Hepatocyte (in vitro differentiated cells): ENCODE results near the gene TUT7. TPM values are rescaled to one million over a fixed set of nuclear protein-coding genes. Genes with fewer than 3 reads are reported as not detected.
A peak's percentile ranks its signal among the peaks of the same experiment; 100 is the strongest.

Experiments used
- DNase-seq: peaks from one replicate; pipeline ENCODE4 v3.0.0-alpha.2; 2016; ENCODE audit warnings: low spot score
- H2AFZ ChIP-seq: fragments of 200-600 bp; sonication (generic); 2 replicates; pipeline ENCODE4 v1.6.0; 2016; ENCODE audit warnings: antibody characterized with exemption, mild to moderate bottlenecking
- H3K27ac ChIP-seq: fragments of 200-600 bp; sonication (generic); 2 replicates; pipeline ENCODE4 v1.5.1; 2016; ENCODE audit warnings: mild to moderate bottlenecking
- H3K27me3 ChIP-seq: fragments of 200-600 bp; sonication (generic); 2 replicates; pipeline ENCODE4 v1.6.1; 2016
- H3K36me3 ChIP-seq: fragments of 200-600 bp; sonication (generic); replicated peaks from 2 replicates; pipeline ENCODE4 v1.5.1; 2016; ENCODE audit warnings: low read depth; ENCODE audit not compliant: insufficient read depth
- H3K4me1 ChIP-seq: fragments of 200-600 bp; sonication (generic); 2 replicates; pipeline ENCODE4 v1.5.1; 2016; ENCODE audit warnings: mild to moderate bottlenecking, moderate library complexity; ENCODE audit not compliant: insufficient read depth
- H3K4me2 ChIP-seq: fragments of 200-600 bp; sonication (generic); 2 replicates; pipeline ENCODE4 v1.6.0; 2016
- H3K4me3 ChIP-seq: fragments of 200-600 bp; sonication (generic); 2 replicates; pipeline ENCODE4 v1.5.1; 2016; ENCODE audit warnings: mild to moderate bottlenecking
- H3K79me2 ChIP-seq: fragments of 200-600 bp; sonication (generic); 2 replicates; pipeline ENCODE4 v1.6.0; 2017; ENCODE audit warnings: mild to moderate bottlenecking
- H3K9me2 ChIP-seq: fragments of 200-600 bp; sonication (generic); replicated peaks from 2 replicates; pipeline ENCODE4 v1.6.0; 2017; ENCODE audit warnings: mild to moderate bottlenecking; ENCODE audit not compliant: insufficient read depth
- H3K9me3 ChIP-seq: fragments of 200-600 bp; sonication (generic); 2 replicates; pipeline ENCODE4 v1.5.1; 2016; ENCODE audit warnings: low read depth, mild to moderate bottlenecking
- H4K20me1 ChIP-seq: fragments of 200-600 bp; sonication (generic); 2 replicates; pipeline ENCODE4 v1.6.0; 2016; ENCODE audit warnings: mild to moderate bottlenecking; ENCODE audit not compliant: insufficient read depth, poor library complexity, severe bottlenecking
- EZH2 ChIP-seq: fragments of 200-600 bp; sonication (generic); IDR thresholded peaks from 2 replicates; pipeline ENCODE4 v1.6.1; 2016; ENCODE audit warnings: antibody characterized with exemption, mild to moderate bottlenecking, borderline replicate concordance
- EZH2phosphoT487 ChIP-seq: fragments of 200-600 bp; sonication (generic); IDR thresholded peaks from one replicate; pipeline ENCODE4 v1.6.1; 2018; ENCODE audit warnings: antibody characterized with exemption, mild to moderate bottlenecking, low read depth, moderate library complexity; ENCODE audit not compliant: unreplicated experiment, severe bottlenecking
- WGBS: methylation state at CpG from one replicate; pipeline ENCODE4 v1.1.6; 2016; ENCODE audit warnings: low lambda C conversion rate; ENCODE audit errors: missing lambda C conversion rate; 5-methylcytosine and 5-hydroxymethylcytosine counted together
- polyA plus RNA-seq: library from polyadenylated mRNA; unstranded; fragments of >200 nt; fragmentation: Nextera tagmentation; extraction: Ambion mirVana; gene quantifications from 2 replicates; pipeline ENCODE4 v1.2.1, GENCODE V29; 2016
- small RNA-seq: library from RNA; depleted of rRNA; stranded (forward); fragments of <200 nt; gene quantifications from one replicate; pipeline ENCODE3, GENCODE V24; 2014
- total RNA-seq: library from RNA; depleted of rRNA; stranded (reverse); fragments of >200 nt; gene quantifications from 2 replicates; pipeline ENCODE4 v1.2.3, GENCODE V29; 2014
- TF ChIP-seq, protein P1 (sequence below): fragments of 200-600 bp; sonication (generic); IDR thresholded peaks from 2 replicates; pipeline ENCODE4 v1.5.1; 2016; ENCODE audit warnings: antibody characterized with exemption, mild to moderate bottlenecking; ENCODE audit not compliant: poor library complexity

Gene TUT7
- total and polyA plus RNA-seq, 2 experiments from 2014 or later, result 21.5 to 33.1 TPM

DNA sequence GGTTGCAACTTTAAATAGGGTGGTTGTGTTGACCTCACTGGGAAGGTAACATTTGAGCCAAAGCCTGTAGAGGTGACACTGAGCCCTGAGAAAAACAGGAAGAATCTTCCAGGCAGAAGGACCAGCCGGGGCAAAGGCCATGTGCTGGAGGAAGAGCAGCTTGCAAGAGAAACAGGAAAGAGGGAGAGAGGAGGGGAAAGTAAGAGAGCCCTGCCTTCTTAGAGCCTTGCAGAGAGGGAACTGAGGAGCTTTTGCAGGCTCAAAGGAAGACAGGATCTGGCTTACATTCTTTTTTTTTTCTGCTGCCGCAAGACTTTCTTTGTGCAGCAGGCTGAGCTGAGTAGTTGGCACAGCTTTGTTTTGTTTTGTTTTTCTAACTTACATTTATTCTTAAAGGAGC, 112.1 kb downstream of the TUT7 start:
- TF ChIP-seq, protein P1, sequence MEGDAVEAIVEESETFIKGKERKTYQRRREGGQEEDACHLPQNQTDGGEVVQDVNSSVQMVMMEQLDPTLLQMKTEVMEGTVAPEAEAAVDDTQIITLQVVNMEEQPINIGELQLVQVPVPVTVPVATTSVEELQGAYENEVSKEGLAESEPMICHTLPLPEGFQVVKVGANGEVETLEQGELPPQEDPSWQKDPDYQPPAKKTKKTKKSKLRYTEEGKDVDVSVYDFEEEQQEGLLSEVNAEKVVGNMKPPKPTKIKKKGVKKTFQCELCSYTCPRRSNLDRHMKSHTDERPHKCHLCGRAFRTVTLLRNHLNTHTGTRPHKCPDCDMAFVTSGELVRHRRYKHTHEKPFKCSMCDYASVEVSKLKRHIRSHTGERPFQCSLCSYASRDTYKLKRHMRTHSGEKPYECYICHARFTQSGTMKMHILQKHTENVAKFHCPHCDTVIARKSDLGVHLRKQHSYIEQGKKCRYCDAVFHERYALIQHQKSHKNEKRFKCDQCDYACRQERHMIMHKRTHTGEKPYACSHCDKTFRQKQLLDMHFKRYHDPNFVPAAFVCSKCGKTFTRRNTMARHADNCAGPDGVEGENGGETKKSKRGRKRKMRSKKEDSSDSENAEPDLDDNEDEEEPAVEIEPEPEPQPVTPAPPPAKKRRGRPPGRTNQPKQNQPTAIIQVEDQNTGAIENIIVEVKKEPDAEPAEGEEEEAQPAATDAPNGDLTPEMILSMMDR, result no peak
- TF ChIP-seq EZH2, result no peak
- no peak for TF ChIP-seq EZH2phosphoT487
- Histone ChIP-seq H3K4me3 (no peak overlapping the region), H3K79me2 (no peaks in the 10 kb centered on the region), H4K20me1 (no peaks in the 10 kb centered on the region), H3K9me2 (no peaks in the 10 kb centered on the region), H3K9me3 (no peaks in the 10 kb centered on the region), H3K4me1 (no peaks in the 10 kb centered on the region), H3K36me3 (no peaks in the 10 kb centered on the region), H3K27ac (no peak overlapping the region), H3K27me3 (no peaks in the 10 kb centered on the region), H3K4me2 (no peak overlapping the region), H2AFZ (peak overlapping the region; percentile 42)
- 47% methylated on average over 2 of the region's 2 CpGs for WGBS
- peak; percentile 8 for DNase-seq

DNA sequence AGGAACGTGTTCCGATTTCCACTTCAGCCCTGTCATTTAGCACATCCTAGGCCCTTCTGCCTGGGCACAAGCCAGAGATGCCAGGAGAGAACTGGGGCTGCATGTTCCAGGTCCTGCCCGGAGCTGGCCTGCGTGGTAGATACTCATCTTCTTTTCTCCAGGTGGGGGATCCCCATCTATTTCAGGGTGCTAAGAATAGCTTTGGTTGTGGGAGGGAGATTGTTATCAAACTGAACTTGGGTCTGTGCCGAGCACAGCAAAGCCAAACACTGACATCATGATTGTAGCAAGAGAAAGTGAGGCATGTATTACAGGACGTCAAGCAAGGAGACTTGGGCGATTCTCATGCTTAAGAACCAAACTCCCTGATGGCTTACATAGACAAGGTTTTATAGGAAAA, 113.0 kb downstream of the TUT7 start:
- H3K4me3 ChIP-seq, result no peak overlapping the region

DNA sequence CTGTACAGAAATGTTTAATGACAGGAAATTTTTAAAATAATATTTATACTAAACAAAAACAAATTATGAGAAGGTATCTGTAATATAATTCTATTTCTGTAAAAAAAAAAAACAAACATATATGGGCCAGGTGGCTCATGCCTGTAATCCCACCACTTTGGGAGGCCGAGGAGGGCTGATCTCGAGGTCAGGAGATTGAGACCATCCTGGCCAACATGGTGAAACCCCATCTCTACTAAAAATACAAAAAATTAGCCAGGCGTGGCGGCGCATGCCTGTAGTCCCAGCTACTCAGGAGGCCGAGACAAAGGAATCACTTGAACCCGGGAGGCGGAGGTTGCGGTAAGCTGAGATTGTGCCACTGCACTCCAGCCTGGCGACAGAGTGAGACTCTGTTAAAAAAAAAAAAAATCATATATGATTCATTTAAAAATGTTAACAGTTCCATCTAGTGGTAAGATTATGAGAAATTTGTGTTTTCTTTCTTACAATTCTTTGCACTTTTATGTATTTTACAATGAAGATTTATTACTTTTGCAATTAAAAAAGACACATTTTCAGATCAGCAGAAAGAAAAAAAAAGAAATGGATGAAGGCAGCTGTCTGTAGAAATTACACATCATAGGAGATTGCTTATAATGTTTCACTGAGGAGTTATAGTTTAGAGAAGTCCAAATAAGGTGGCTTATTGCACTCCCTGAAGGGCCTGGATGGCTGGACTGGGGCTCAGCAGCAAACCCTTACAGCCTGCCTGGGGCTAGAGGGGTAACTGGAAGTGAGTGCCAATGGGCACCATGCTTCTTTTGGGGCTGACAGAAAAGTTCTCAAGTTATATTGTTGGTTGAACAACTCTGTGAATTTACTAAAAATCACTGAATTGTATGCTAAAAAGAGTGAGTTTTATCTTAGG, 115.1 kb downstream of the TUT7 start:
- Histone ChIP-seq H2AFZ (no peak overlapping the region), H3K27ac (no peak overlapping the region), H3K4me1 (no peaks in the 10 kb centered on the region), H3K9me2 (no peaks in the 10 kb centered on the region), H3K27me3 (no peaks in the 10 kb centered on the region), H3K79me2 (no peaks in the 10 kb centered on the region), H3K9me3 (no peaks in the 10 kb centered on the region), H3K36me3 (no peaks in the 10 kb centered on the region), H4K20me1 (no peaks in the 10 kb centered on the region), H3K4me3 (no peak overlapping the region), H3K4me2 (no peak overlapping the region)
- 94% methylated on average over 10 of the region's 10 CpGs for WGBS
- TF ChIP-seq, protein P1, result peak; percentile 28
- TF ChIP-seq EZH2, result no peak
- no peak for DNase-seq

More for the DNA sequence above, 113.0 kb downstream of the TUT7 start:
- no peaks in the 10 kb centered on the region for H4K20me1 ChIP-seq
- H3K27me3 ChIP-seq, result no peaks in the 10 kb centered on the region
- H2AFZ ChIP-seq, result no peak overlapping the region
- no peaks in the 10 kb centered on the region for H3K36me3 ChIP-seq
- 93% methylated on average over 7 of the region's 7 CpGs for WGBS
- TF ChIP-seq, protein P1, result no peak
- TF ChIP-seq EZH2 (no peak), EZH2phosphoT487 (no peak)
- H3K4me1 ChIP-seq, result no peaks in the 10 kb centered on the region
- H3K27ac ChIP-seq, result no peak overlapping the region
- H3K79me2 ChIP-seq, result no peaks in the 10 kb centered on the region
- no peak for DNase-seq
- H3K4me2 ChIP-seq, result no peak overlapping the region
- no peaks in the 10 kb centered on the region for H3K9me3 ChIP-seq
- H3K9me2 ChIP-seq, result no peaks in the 10 kb centered on the region

Small RNA genes within 50 kb of the gene (small RNA-seq; reads per million reads assigned to genes)
- gene RN7SKP264, result not detected

Other genes with a start within 250 kb of the TUT7 start
- gene C9orf153, start 94.8 kb downstream of the TUT7 start, total RNA-seq, result not detected in 2 replicates
- gene C9orf153, start 94.8 kb downstream of the TUT7 start, polyA plus RNA-seq, result not detected in 2 replicates
- gene ISCA1, start 71.9 kb downstream of the TUT7 start, total RNA-seq, result 50.6 and 57.1 TPM in 2 replicates
- gene ISCA1, start 71.9 kb downstream of the TUT7 start, polyA plus RNA-seq, result 34.2 and 38.5 TPM in 2 replicates